HepG2 (cell line): ENCODE results near the gene EMC10. TPM values are rescaled to one million over a fixed set of nuclear protein-coding genes. Genes with fewer than 3 reads are reported as not detected.

Experiments used
- AHDC1 ChIP-seq: sonication (generic); formaldehyde crosslinking; IDR thresholded peaks from 2 replicates; pipeline ENCODE4 v1.5.1; 2020; ENCODE audit warnings: mild to moderate bottlenecking, missing genetic modification reagents, borderline replicate concordance
- HNRNPUL1 ChIP-seq: fragments of 200-400 bp; formaldehyde crosslinking; IDR thresholded peaks from 2 replicates; pipeline ENCODE4 v1.6.1; 2017; ENCODE audit warnings: low read depth, mild to moderate bottlenecking, low read length, moderate library complexity
- NFRKB ChIP-seq: fragments of 450-650 bp; IDR thresholded peaks from 2 replicates; pipeline ENCODE4 v1.6.1; 2017
- NRL ChIP-seq: sonication (generic); formaldehyde crosslinking; IDR thresholded peaks from 2 replicates; pipeline ENCODE4 v1.5.0; 2020; ENCODE audit warnings: missing genetic modification reagents, mild to moderate bottlenecking, moderate library complexity, borderline replicate concordance
- PHF21A ChIP-seq: sonication (generic); formaldehyde crosslinking; IDR thresholded peaks from 2 replicates; pipeline ENCODE4 v1.5.0; 2020; ENCODE audit warnings: mild to moderate bottlenecking, missing genetic modification reagents
- RARA ChIP-seq: IDR thresholded peaks from 2 replicates; pipeline ENCODE4 v1.6.1; 2016; ENCODE audit warnings: missing genetic modification reagents, missing compliant biosample characterization
- SRSF9 ChIP-seq: fragments of 200-400 bp; formaldehyde crosslinking; IDR thresholded peaks from 2 replicates; pipeline ENCODE4 v1.6.1; 2018; ENCODE audit warnings: borderline replicate concordance, mild to moderate bottlenecking, low read depth, low read length; ENCODE audit not compliant: insufficient read depth, poor library complexity, severe bottlenecking
- TCF12 ChIP-seq, 2 experiments: fragments of 450-650 bp in 1 of 2; sonication (generic) in 1 of 2; formaldehyde crosslinking in 1 of 2; IDR thresholded peaks; 2 replicates each; pipeline versions ENCODE4 v1.6.1 to v1.8.0; 2017 to 2022; ENCODE audit warnings: antibody characterized with exemption in 1 of 2, mild to moderate bottlenecking in 1 of 2, missing genetic modification reagents in 1 of 2, moderate library complexity in 1 of 2
- THYN1 ChIP-seq: sonication (generic); formaldehyde crosslinking; IDR thresholded peaks from 2 replicates; pipeline ENCODE4 v1.8.1; 2023; ENCODE audit warnings: low read depth, mild to moderate bottlenecking, moderate library complexity, missing genetic modification reagents, borderline replicate concordance
- YEATS4 ChIP-seq: sonication (generic); formaldehyde crosslinking; IDR thresholded peaks from 2 replicates; pipeline ENCODE4 v1.4.0; 2020; ENCODE audit warnings: missing genetic modification reagents, borderline replicate concordance
- ZNF318 ChIP-seq: sonication (generic); formaldehyde crosslinking; IDR thresholded peaks from 2 replicates; pipeline ENCODE4 v1.4.0; 2020; ENCODE audit warnings: mild to moderate bottlenecking, missing genetic modification reagents
- ZNF614 ChIP-seq: IDR thresholded peaks from 2 replicates; pipeline ENCODE4 v1.6.1; 2018; ENCODE audit warnings: missing biosample characterization, missing genetic modification reagents, inconsistent platforms, borderline replicate concordance
- ZNF615 ChIP-seq: sonication (generic); formaldehyde crosslinking; IDR thresholded peaks from 2 replicates; pipeline ENCODE4 v1.5.0; 2020; ENCODE audit warnings: mild to moderate bottlenecking, missing genetic modification reagents, borderline replicate concordance
- polyA plus RNA-seq, 8 experiments: library from polyadenylated mRNA; depleted of rRNA in 3 of 8; stranded (reverse) in 7 of 8; unstranded in 1 of 8; fragments of >200 nt; fragmentation: Illumina TruSeq in 4 of 8; extraction: Trizol in 4 of 8; gene quantifications; 2 replicates each; pipeline versions ENCODE4 v1.2.1 to v1.2.3, GENCODE V29; 2011 to 2016; ENCODE audit warnings: low read depth in 4 of 8, missing spikeins in 1 of 8, mixed read lengths in 1 of 8; ENCODE audit not compliant: insufficient read depth in 1 of 8
- total RNA-seq, 5 experiments: library from RNA; depleted of rRNA; stranded (reverse); fragments of >200 nt; fragmentation: Illumina TruSeq; extraction: Trizol; gene quantifications; 2 replicates each; pipeline ENCODE4 v1.2.3, GENCODE V29; 2016; ENCODE audit warnings: low read depth in 1 of 5

The EMC10 gene
- total and polyA plus RNA-seq, 2 of the 13 experiments (the other 11 are each of a cell fraction or from before 2014, with no cell fraction given), result not detected

- no peak for TF ChIP-seq NRL (CRISPR knock-in tag)
- no peak for TF ChIP-seq NFRKB
- no peak for TF ChIP-seq AHDC1
- no peak for TF ChIP-seq TCF12 (IDR thresholded peaks at IDR 0.05)
- TF ChIP-seq TCF12 (CRISPR knock-in tag; IDR thresholded peaks at IDR 0.05), result no peak
- no peak for TF ChIP-seq ZNF318
- TF ChIP-seq THYN1 (CRISPR knock-in tag), result no peak
- TF ChIP-seq PHF21A (CRISPR knock-in tag), result no peak
- TF ChIP-seq RARA (CRISPR knock-in tag), result peak; percentile 35; the same call in 1 of the 2 replicates
- TF ChIP-seq ZNF615, result no peak
- TF ChIP-seq SRSF9, result no peak
- no peak for TF ChIP-seq YEATS4
- TF ChIP-seq ZNF614 (CRISPR knock-in tag), result peak; percentile 33; the same call in 1 of the 2 replicates
- no peak for TF ChIP-seq HNRNPUL1
Observed at GRCh38 chr19:50460161-50460765, 16.0 kb upstream of the EMC10 start (continued).
